ENCODE measurements around the gene KLC3. TPM values are rescaled to one million over a fixed set of nuclear protein-coding genes. Genes with fewer than 3 reads are reported as not detected.
"Not testable (repeated sequence)": the region's sequence is repeated elsewhere in the genome, so short reads cannot be mapped to it uniquely, and the experiment has no call there.

KLC3 gene
- polyA plus RNA-seq, 4 donors, result 0.76 to 3.0 (median 1.1) TPM

GRCh38 chr19:45314708-45315245 is 25.8 kb upstream of the KLC3 start:
- DNase-seq (ENCODE audit: low read depth in 4 of 4, low spot score in 3 of 4), result no peak

GRCh38 chr19:45315304-45315703 is 25.2 kb upstream of the KLC3 start:
- no peak for DNase-seq (ENCODE audit: low read depth in 4 of 4, low spot score in 3 of 4)

- DNase-seq (ENCODE audit: low read depth in 4 of 4, low spot score in 3 of 4), result no peak
Observed at GRCh38 chr19:45320997-45321775, 19.4 kb upstream of the KLC3 start.

GRCh38 chr19:45321848-45322247 is 18.7 kb upstream of the KLC3 start:
- DNase-seq (ENCODE audit: low read depth in 4 of 4, low spot score in 3 of 4), result no peak

- no peak for DNase-seq (ENCODE audit: low read depth in 4 of 4, low spot score in 3 of 4)
Observed at GRCh38 chr19:45322311-45322710, 18.2 kb upstream of the KLC3 start.

GRCh38 chr19:45322744-45323281 is 17.7 kb upstream of the KLC3 start, which contains the start of gene CKM:
Gene CKM (minus strand): TSS chr19:45322875. CDS start chr19:45319713, 3,162 bp downstream.
- no peak for DNase-seq (ENCODE audit: low read depth in 4 of 4, low spot score in 3 of 4)

- DNase-seq (ENCODE audit: low read depth in 4 of 4, low spot score in 3 of 4), result no peak
Observed at GRCh38 chr19:45323671-45324081, 16.9 kb upstream of the KLC3 start.

GRCh38 chr19:45324349-45324907 is 16.1 kb upstream of the KLC3 start:
- DNase-seq (ENCODE audit: low read depth in 4 of 4, low spot score in 3 of 4), result no peak

- DNase-seq (ENCODE audit: low read depth in 4 of 4, low spot score in 3 of 4), result no peak
Observed at GRCh38 chr19:45327404-45328143, 13.0 kb upstream of the KLC3 start.

GRCh38 chr19:45331411-45331810 is 9.1 kb upstream of the KLC3 start:
- no peak for DNase-seq (ENCODE audit: low read depth in 4 of 4, low spot score in 3 of 4)

GRCh38 chr19:45333609-45334303 is 6.8 kb upstream of the KLC3 start:
- DNase-seq (ENCODE audit: low read depth in 4 of 4, low spot score in 3 of 4), result no peak

GRCh38 chr19:45334881-45335280 is 5.7 kb upstream of the KLC3 start:
- not testable (repeated sequence) for DNase-seq (ENCODE audit: low read depth in 4 of 4, low spot score in 3 of 4)

- DNase-seq (ENCODE audit: low read depth in 4 of 4, low spot score in 3 of 4), result no peak
Observed at GRCh38 chr19:45336696-45337251, 3.8 kb upstream of the KLC3 start.

- DNase-seq (ENCODE audit: low read depth in 4 of 4, low spot score in 3 of 4), result no peak
Observed at GRCh38 chr19:45339629-45340028, 921 bp upstream of the KLC3 start.

- no peak for DNase-seq (ENCODE audit: low read depth in 4 of 4, low spot score in 3 of 4)
Observed at GRCh38 chr19:45340899-45341453, 426 bp downstream of the KLC3 start.

- no peak for DNase-seq (ENCODE audit: low read depth in 4 of 4, low spot score in 3 of 4)
Observed at GRCh38 chr19:45342911-45343310, 2.4 kb downstream of the KLC3 start.

GRCh38 chr19:45344621-45345505 is 4.3 kb downstream of the KLC3 start:
- no peak for DNase-seq (ENCODE audit: low read depth in 4 of 4, low spot score in 3 of 4)

- no peak for DNase-seq (ENCODE audit: low read depth in 4 of 4, low spot score in 3 of 4)
Observed at GRCh38 chr19:45345506-45345860, 4.9 kb downstream of the KLC3 start.

GRCh38 chr19:45346449-45346848 is 5.9 kb downstream of the KLC3 start:
- DNase-seq (ENCODE audit: low read depth in 4 of 4, low spot score in 3 of 4), result no peak

All from right renal pelvis (tissue), 4 donors.